Measurements from ENCODE around the gene NECTIN1.

Gene NECTIN1

GRCh38 chr11:119745776-119746535 lies 17.0 kb upstream of the NECTIN1 start:
- Histone ChIP-seq H3K4me3 (replicated peaks; ENCODE audit: insufficient read depth, low read length) (no peak overlapping the region), H3K27ac (replicated peaks) (no peak overlapping the region), H3K27me3 (ENCODE audit: insufficient read depth, poor library complexity, severe bottlenecking) (peaks cover 11% of the 10 kb centered on the region)
- TF ChIP-seq SPI1 (IDR thresholded peaks at IDR 0.05; ENCODE audit: borderline replicate concordance, low read depth) (no peak), GABPA (IDR thresholded peaks at IDR 0.05; ENCODE audit: low read depth) (no peak), REST (IDR thresholded peaks at IDR 0.05; ENCODE audit: insufficient replicate concordance, low read depth) (no peak), POLR2AphosphoS5 (IDR thresholded peaks at IDR 0.05; ENCODE audit: low read depth) (no peak), CTCF (IDR thresholded peaks at IDR 0.05; ENCODE audit: insufficient read depth, low read length) (no peak)
- DNase-seq (ENCODE audit: low read depth in 1 of 2, low spot score in 1 of 2), result no peak

GRCh38 chr11:119745112-119745511 lies 16.1 kb upstream of the NECTIN1 start:
- no peak for DNase-seq (ENCODE audit: low read depth in 1 of 2, low spot score in 1 of 2)
- Histone ChIP-seq H3K27ac (replicated peaks) (no peak overlapping the region), H3K4me3 (replicated peaks; ENCODE audit: insufficient read depth, low read length) (no peak overlapping the region), H3K27me3 (ENCODE audit: insufficient read depth, poor library complexity, severe bottlenecking) (peaks cover 11% of the 10 kb centered on the region)
- TF ChIP-seq SPI1 (IDR thresholded peaks at IDR 0.05; ENCODE audit: borderline replicate concordance, low read depth) (no peak), CTCF (IDR thresholded peaks at IDR 0.05; ENCODE audit: insufficient read depth, low read length) (no peak), REST (IDR thresholded peaks at IDR 0.05; ENCODE audit: insufficient replicate concordance, low read depth) (no peak), GABPA (IDR thresholded peaks at IDR 0.05; ENCODE audit: low read depth) (no peak), POLR2AphosphoS5 (IDR thresholded peaks at IDR 0.05; ENCODE audit: low read depth) (no peak)

GRCh38 chr11:119744577-119744976 lies 15.6 kb upstream of the NECTIN1 start:
- no peak overlapping the region for H3K27ac ChIP-seq (replicated peaks)
- DNase-seq (ENCODE audit: low read depth in 1 of 2, low spot score in 1 of 2), result no peak
- H3K4me3 ChIP-seq (replicated peaks; ENCODE audit: insufficient read depth, low read length), result no peak overlapping the region
- TF ChIP-seq CTCF (IDR thresholded peaks at IDR 0.05; ENCODE audit: insufficient read depth, low read length), result no peak
- TF ChIP-seq SPI1 (IDR thresholded peaks at IDR 0.05; ENCODE audit: borderline replicate concordance, low read depth), result no peak
- no peak for TF ChIP-seq GABPA (IDR thresholded peaks at IDR 0.05; ENCODE audit: low read depth)
- no peak for TF ChIP-seq POLR2AphosphoS5 (IDR thresholded peaks at IDR 0.05; ENCODE audit: low read depth)
- no peak for TF ChIP-seq REST (IDR thresholded peaks at IDR 0.05; ENCODE audit: insufficient replicate concordance, low read depth)
- H3K27me3 ChIP-seq (ENCODE audit: insufficient read depth, poor library complexity, severe bottlenecking), result peaks cover 11% of the 10 kb centered on the region
